ENCODE measurements around the gene KRTAP25-1. TPM values are rescaled to one million over a fixed set of nuclear protein-coding genes. Genes with fewer than 3 reads are reported as not detected.

The KRTAP25-1 gene
- polyA plus RNA-seq (2013, experiment 1 of 2; ENCODE audit: insufficient read length): not detected
- polyA plus RNA-seq (2013, experiment 2 of 2; ENCODE audit: insufficient read length): not detected

GRCh38 chr21:30289215-30289614 is at the start of gene KRTAP25-1:
Gene KRTAP25-1, minus strand, starts transcription at chr21:30289514. Its CDS starts 24 bp downstream, at chr21:30289490.
- no peak for DNase-seq

GRCh38 chr21:30338717-30339116 is 49.4 kb upstream of the KRTAP25-1 start:
- DNase-seq: no peak

- no peak for DNase-seq
Measured at GRCh38 chr21:30337772-30338171, 48.5 kb upstream of the KRTAP25-1 start.

- DNase-seq: no peak
Measured at GRCh38 chr21:30337276-30337744, 48.0 kb upstream of the KRTAP25-1 start, which contains the start of gene KRTAP27-1. Gene KRTAP27-1, minus strand, starts transcription at chr21:30337694. Its CDS starts 26 bp downstream, at chr21:30337668.

GRCh38 chr21:30336596-30336995 is 47.3 kb upstream of the KRTAP25-1 start:
- peak; percentile 42 for DNase-seq

GRCh38 chr21:30333736-30334135 is 44.4 kb upstream of the KRTAP25-1 start:
- DNase-seq: no peak

GRCh38 chr21:30332681-30333080 is 43.4 kb upstream of the KRTAP25-1 start:
- peak; percentile 10 for DNase-seq

- peak; percentile 13 for DNase-seq
Measured at GRCh38 chr21:30329203-30329875, 40.0 kb upstream of the KRTAP25-1 start.

- DNase-seq: no peak
Measured at GRCh38 chr21:30326390-30326789, 37.1 kb upstream of the KRTAP25-1 start.

GRCh38 chr21:30320215-30320614 is 30.9 kb upstream of the KRTAP25-1 start, which contains the start of gene KRTAP26-1:
Gene KRTAP26-1, minus strand, starts transcription at chr21:30320315. Its CDS starts 280 bp downstream, at chr21:30320035.
- DNase-seq: no peak

GRCh38 chr21:30315701-30316100 is 26.4 kb upstream of the KRTAP25-1 start:
- no peak for DNase-seq

- DNase-seq: no peak
Measured at GRCh38 chr21:30306884-30307283, 17.6 kb upstream of the KRTAP25-1 start.

- DNase-seq: no peak
Measured at GRCh38 chr21:30305136-30305535, 15.8 kb upstream of the KRTAP25-1 start.

GRCh38 chr21:30282850-30283249 is 6.5 kb downstream of the KRTAP25-1 start, which contains the start of gene KRTAP24-1:
Gene KRTAP24-1, minus strand, starts transcription at chr21:30282950. Its CDS starts 18 bp downstream, at chr21:30282932.
- no peak for DNase-seq

- DNase-seq: no peak
Measured at GRCh38 chr21:30271611-30272010, 17.7 kb downstream of the KRTAP25-1 start.

- no peak for DNase-seq
Measured at GRCh38 chr21:30271156-30271555, 18.2 kb downstream of the KRTAP25-1 start.

GRCh38 chr21:30269803-30270530 is 19.3 kb downstream of the KRTAP25-1 start:
- no peak for DNase-seq

- DNase-seq: no peak
Measured at GRCh38 chr21:30268608-30269197, 20.6 kb downstream of the KRTAP25-1 start.

- DNase-seq: peak; percentile 31
Measured at GRCh38 chr21:30257773-30258172, 31.5 kb downstream of the KRTAP25-1 start.

- no peak for DNase-seq
Measured at GRCh38 chr21:30256100-30256499, 33.2 kb downstream of the KRTAP25-1 start.

GRCh38 chr21:30255679-30256078 is 33.6 kb downstream of the KRTAP25-1 start:
- no peak for DNase-seq

GRCh38 chr21:30251781-30252180 is 37.5 kb downstream of the KRTAP25-1 start:
- DNase-seq: no peak

GRCh38 chr21:30249936-30250335 is 39.4 kb downstream of the KRTAP25-1 start:
- DNase-seq: no peak
